Gastroesophageal sphincter (tissue), 3 donors: ENCODE measurements around the gene SLC30A3.

Experiments
- EP300 ChIP-seq: sonication (generic); formaldehyde crosslinking; IDR thresholded peaks from one replicate; pipeline ENCODE4 v1.6.1; 2017; ENCODE audit warnings: antibody characterized with exemption, mild to moderate bottlenecking
- POLR2A ChIP-seq, 2 donors: fragments of 450-650 bp; IDR thresholded peaks; one replicate each; pipeline ENCODE4 v1.6.1; 2017; ENCODE audit warnings: antibody characterized with exemption in 2 of 2, mild to moderate bottlenecking in 2 of 2, moderate library complexity in 1 of 2
- POLR2AphosphoS5 ChIP-seq: sonication (generic); formaldehyde crosslinking; IDR thresholded peaks from one replicate; pipeline ENCODE4 v1.6.1; 2017; ENCODE audit warnings: antibody characterized with exemption
- TF ChIP-seq, protein P1 (sequence below), 4 experiments: fragments of 200-600 bp in 2 of 4; fragments of 450-650 bp in 2 of 4; sonication (generic) in 1 of 4; IDR thresholded peaks; one replicate each; pipeline ENCODE4 v1.5.1; 2017 to 2019; ENCODE audit warnings: antibody characterized with exemption in 4 of 4, mild to moderate bottlenecking in 2 of 4, moderate library complexity in 2 of 4

DNA sequence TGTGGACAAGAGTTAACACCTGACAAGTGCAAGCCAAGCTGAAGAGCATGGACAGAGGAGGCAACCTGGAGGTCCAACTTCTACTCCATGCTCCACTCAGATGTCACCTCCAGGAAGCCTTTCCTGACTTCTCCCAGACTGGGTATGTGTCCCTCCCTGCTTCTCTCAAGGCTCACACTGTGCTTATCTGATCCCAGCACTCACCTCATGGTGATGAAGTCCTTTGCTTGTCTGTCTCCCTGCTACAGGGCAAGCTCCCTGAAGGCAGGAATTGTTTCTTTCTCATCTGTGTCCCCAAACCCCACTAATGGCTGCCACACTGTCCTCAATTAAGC lies 2.7 kb upstream of the SLC30A3 start:
- TF ChIP-seq, protein P1, sequence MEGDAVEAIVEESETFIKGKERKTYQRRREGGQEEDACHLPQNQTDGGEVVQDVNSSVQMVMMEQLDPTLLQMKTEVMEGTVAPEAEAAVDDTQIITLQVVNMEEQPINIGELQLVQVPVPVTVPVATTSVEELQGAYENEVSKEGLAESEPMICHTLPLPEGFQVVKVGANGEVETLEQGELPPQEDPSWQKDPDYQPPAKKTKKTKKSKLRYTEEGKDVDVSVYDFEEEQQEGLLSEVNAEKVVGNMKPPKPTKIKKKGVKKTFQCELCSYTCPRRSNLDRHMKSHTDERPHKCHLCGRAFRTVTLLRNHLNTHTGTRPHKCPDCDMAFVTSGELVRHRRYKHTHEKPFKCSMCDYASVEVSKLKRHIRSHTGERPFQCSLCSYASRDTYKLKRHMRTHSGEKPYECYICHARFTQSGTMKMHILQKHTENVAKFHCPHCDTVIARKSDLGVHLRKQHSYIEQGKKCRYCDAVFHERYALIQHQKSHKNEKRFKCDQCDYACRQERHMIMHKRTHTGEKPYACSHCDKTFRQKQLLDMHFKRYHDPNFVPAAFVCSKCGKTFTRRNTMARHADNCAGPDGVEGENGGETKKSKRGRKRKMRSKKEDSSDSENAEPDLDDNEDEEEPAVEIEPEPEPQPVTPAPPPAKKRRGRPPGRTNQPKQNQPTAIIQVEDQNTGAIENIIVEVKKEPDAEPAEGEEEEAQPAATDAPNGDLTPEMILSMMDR (IDR thresholded peaks at IDR 0.05): no peak
- no peak for TF ChIP-seq POLR2AphosphoS5
- no peak for TF ChIP-seq POLR2A (IDR thresholded peaks at IDR 0.05)
- TF ChIP-seq EP300: no peak
